Left colon (tissue), 2 donors: ENCODE measurements around the gene GRIA1. TPM values are rescaled to one million over a fixed set of nuclear protein-coding genes. Genes with fewer than 3 reads are reported as not detected.

Experiments used
- ATAC-seq: fragments of 200-7000 bp; cut with Tn5 transposase; one replicate; pipeline ENCODE4 v1.9.1; 2020; ENCODE audit warnings: mild to moderate bottlenecking, moderate library complexity
- DNase-seq, 2 donors: peaks; one replicate each; pipeline ENCODE4 v3.0.0-alpha.2; 2020
- intact Hi-C, 2 donors: fragments of 100-400 bp; cut with DNase I in 1 of 2; cut with micrococcal nuclease in 1 of 2; formaldehyde crosslinking; loops; one replicate each; pipeline versions ENCODE4 v1.11.2 to v1.14.0; 2022; cut with DNase I, micrococcal nuclease
- total RNA-seq, 2 donors: library from RNA; stranded (reverse); fragmentation: NEBNext Ultra II Directional; extraction: Animal tissue kit (Norgen Biotek cat#: 25700); gene quantifications; one replicate each; pipeline ENCODE4 v1.2.1, GENCODE V29; 2021
- donor health status: DM: no; HTN: no; CAD: no.
- donor health status: DM: yes; HTN: yes; CAD: no.

GRIA1 gene
- total RNA-seq, 2 donors from 2014 or later = 0.20 TPM; not detected in 1

GRCh38 chr5:153783362-153783658 is 292.8 kb downstream of the GRIA1 start:
- intact Hi-C loops = no loop called here
- ATAC-seq = no peak
- no peak for DNase-seq

GRCh38 chr5:153784277-153784676 is 293.8 kb downstream of the GRIA1 start:
- intact Hi-C loops = no loop called here
- ATAC-seq (no peak), DNase-seq (no peak)

GRCh38 chr5:153791339-153791738 is 300.9 kb downstream of the GRIA1 start:
- intact Hi-C loops = no loop called here
- DNase-seq (no peak), ATAC-seq (no peak)

GRCh38 chr5:153792305-153792704 is 301.8 kb downstream of the GRIA1 start:
- ATAC-seq = no peak
- intact Hi-C loops = no loop called here
- DNase-seq = no peak

DNA sequence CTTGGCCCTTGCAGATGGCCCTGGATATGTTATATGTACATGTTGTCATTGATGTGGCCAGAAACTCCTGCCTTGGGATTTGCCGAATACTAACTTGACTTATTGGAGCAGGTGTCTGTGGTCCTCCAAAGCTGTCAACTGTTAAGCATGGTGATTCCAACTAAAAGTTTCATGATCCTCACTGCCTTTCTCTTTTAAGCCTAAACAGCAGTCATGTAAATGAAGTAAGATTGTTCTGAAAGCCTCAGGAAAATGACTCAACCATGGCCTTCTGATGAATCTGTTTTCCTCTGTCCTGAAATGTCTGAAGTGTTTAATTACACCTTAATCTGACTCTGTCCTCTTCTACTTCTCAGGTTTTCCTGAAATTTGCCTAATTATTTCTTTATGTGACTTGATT is 303.2 kb downstream of the GRIA1 start:
- no peak for DNase-seq
- intact Hi-C loops = no loop called here
- ATAC-seq = no peak

DNA sequence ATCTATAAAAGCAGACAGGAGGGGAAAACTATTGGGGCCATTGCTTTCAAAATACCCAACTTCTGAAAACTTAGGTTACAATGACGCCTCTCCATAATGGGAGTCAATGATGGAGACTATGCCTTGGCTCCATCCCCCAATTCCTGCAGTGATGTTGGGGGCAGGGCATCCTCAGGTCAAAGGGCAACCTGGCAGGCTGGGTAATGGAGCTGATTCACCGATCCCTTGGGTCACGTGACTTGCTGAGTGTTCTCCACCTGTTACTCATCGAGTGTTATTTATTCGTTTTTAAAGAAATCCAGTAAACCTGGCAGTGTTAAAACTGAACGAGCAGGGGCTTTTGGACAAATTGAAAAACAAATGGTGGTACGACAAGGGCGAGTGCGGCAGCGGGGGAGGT is 303.9 kb downstream of the GRIA1 start:
- intact Hi-C loops = no loop called here
- ATAC-seq (no peak), DNase-seq (no peak)

GRCh38 chr5:153796527-153796926 is 306.1 kb downstream of the GRIA1 start:
- ATAC-seq (no peak), DNase-seq (no peak)
- intact Hi-C loops = no loop called here

GRCh38 chr5:153797484-153797883 is 307.0 kb downstream of the GRIA1 start:
- ATAC-seq = no peak
- no peak for DNase-seq
- intact Hi-C loops = no loop called here

DNA sequence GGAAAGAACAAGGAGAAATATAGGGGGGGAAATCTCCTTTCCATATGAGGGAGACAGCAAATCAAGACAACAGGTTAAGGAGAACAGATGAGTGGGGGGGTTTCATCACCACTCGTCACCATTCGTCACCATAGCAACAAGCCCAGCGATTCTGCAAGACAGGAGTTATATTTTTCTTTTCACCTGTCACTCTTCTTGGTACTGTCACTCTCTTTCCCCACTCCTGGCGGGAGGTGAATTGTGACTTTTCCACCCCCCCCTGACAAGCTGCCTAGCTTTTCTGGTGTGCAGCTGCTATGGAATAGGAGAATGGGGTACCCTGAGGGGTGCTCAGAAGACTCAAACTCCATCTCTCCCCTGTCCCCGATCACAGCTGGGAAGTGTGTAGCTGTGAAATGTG is 308.4 kb downstream of the GRIA1 start:
- DNase-seq = no peak
- intact Hi-C loops = no loop called here
- no peak for ATAC-seq

GRCh38 chr5:153799466-153799865 is 309.0 kb downstream of the GRIA1 start:
- intact Hi-C loops = no loop called here
- no peak for ATAC-seq
- DNase-seq = no peak

- DNase-seq (no peak), ATAC-seq (no peak)
- intact Hi-C loops = no loop called here
Observed at GRCh38 chr5:153802050-153802821, 311.8 kb downstream of the GRIA1 start.

DNA sequence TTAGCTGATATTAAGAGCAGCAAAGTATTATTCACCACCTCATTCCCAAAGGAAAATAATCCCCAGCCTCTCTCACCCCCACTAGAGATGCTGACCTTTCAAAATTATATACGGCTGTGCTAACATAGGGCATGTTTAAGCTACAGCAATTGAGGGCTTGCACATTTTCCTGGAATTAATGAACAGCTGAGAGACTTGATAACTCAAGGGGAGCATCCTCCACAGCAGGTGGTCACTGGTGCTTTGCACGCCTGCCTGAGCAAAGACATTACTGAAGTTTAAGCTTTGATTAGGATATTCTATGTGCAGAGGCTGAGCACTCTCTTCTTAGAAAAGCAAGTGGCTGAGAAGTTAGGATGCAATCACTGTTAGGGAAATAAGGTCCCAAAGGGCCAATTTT is 317.3 kb downstream of the GRIA1 start:
- intact Hi-C loops = no loop called here
- no peak for DNase-seq
- no peak for ATAC-seq

DNA sequence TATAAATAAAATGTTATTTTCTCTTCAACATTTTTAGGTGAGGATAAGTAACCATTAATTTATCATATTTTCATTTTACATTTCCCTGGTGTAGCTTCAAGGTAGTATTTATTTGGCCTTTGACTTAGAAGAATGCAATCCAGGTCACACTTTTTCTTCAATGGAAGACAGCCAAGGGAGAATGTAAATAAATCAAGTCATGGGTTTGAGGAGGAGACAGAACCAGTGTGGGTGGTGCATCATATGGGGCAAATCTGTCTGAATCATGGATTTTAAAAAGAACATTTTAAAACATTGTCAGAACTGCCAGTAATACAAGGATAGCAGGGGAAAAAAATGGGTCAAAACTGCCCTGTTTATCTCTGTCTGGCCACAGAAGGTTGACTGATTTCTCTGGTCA is 318.7 kb downstream of the GRIA1 start:
- intact Hi-C loops = no loop called here
- ATAC-seq = no peak
- DNase-seq = no peak

GRCh38 chr5:153813901-153814300 is 323.4 kb downstream of the GRIA1 start:
- no peak for ATAC-seq
- intact Hi-C loops = no loop called here
- DNase-seq = no peak

DNA sequence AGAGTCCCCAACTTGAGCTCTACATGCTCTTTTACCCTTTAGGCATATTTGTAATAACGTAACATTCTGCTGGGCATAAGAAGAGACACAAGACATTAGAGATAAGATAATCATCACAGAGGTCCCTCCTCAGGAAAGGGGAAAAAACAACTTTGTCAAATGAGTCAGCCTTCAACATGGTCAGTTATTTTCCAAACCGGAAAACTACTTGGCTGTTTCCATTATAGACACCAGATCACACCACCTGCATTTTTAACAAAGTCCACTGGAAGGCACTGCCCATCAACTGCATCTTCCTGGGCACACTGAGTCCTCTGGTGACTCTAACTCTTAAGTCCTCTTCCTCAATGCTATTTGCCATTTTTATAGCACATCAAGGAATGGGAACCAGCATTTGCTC is 326.4 kb downstream of the GRIA1 start:
- ATAC-seq = no peak
- intact Hi-C loops = no loop called here
- DNase-seq = no peak

DNA sequence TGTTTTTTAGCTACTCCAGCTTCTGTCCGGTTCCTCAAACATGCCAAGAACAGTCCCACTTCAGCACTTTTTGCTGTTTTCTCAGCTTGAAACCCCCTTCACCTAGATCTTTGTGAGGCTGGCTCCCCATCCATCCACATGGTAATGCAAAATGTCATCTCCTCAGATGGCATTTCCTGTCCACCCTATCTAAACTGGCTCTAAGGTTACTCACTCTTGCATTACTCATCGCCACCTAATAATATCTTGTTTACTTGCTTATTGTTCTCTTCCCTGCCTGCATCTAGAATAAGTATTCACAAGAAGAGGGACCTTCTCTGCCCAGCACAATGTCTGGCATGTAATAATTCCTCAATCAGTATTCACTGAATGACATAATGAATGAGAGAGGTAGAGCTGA is 328.2 kb downstream of the GRIA1 start:
- intact Hi-C loops = no loop called here
- DNase-seq (no peak), ATAC-seq (no peak)

- DNase-seq (no peak), ATAC-seq (no peak)
- intact Hi-C loops = no loop called here
Observed at GRCh38 chr5:153823036-153823435, 332.6 kb downstream of the GRIA1 start.

GRCh38 chr5:153824909-153825308 is 334.4 kb downstream of the GRIA1 start:
- intact Hi-C loops = no loop called here
- no peak for ATAC-seq
- no peak for DNase-seq

- DNase-seq = no peak
- ATAC-seq = no peak
- intact Hi-C loops = no loop called here
Observed at GRCh38 chr5:153827397-153827796, 336.9 kb downstream of the GRIA1 start.

GRCh38 chr5:153829510-153830065 is 339.1 kb downstream of the GRIA1 start:
- ATAC-seq (no peak), DNase-seq (no peak)
- intact Hi-C loops = no loop called here

- intact Hi-C loops = no loop called here
- ATAC-seq (no peak), DNase-seq (no peak)
Observed at GRCh38 chr5:153831973-153832372, 341.5 kb downstream of the GRIA1 start.
